ENCODE measurements around the gene SCN2A. TPM values are rescaled to one million over a fixed set of nuclear protein-coding genes. Genes with fewer than 3 reads are reported as not detected.

SCN2A gene
- total RNA-seq, 1 experiment from 2014 or later = 0.24 TPM

DNA sequence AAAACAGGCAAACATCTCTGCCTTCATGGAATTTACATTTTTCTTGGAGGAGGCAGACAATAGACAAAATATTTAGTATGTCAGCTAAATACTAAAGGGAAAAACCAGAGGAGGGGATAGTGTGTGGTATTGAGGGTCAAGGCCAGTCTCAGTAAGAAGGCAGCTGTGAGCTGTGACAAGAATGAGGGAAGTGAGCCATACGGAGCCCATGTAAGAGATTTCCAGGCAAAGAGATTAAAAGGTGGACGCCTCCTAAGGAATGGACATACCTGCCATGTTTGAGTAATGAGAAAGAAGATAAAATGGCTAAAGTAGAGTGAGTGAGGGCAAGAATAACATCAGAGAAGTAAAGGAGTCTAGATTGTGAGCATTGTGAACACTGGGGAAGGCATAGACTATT lies 2.2 kb upstream of the SCN2A start:
- TF ChIP-seq, protein P1, sequence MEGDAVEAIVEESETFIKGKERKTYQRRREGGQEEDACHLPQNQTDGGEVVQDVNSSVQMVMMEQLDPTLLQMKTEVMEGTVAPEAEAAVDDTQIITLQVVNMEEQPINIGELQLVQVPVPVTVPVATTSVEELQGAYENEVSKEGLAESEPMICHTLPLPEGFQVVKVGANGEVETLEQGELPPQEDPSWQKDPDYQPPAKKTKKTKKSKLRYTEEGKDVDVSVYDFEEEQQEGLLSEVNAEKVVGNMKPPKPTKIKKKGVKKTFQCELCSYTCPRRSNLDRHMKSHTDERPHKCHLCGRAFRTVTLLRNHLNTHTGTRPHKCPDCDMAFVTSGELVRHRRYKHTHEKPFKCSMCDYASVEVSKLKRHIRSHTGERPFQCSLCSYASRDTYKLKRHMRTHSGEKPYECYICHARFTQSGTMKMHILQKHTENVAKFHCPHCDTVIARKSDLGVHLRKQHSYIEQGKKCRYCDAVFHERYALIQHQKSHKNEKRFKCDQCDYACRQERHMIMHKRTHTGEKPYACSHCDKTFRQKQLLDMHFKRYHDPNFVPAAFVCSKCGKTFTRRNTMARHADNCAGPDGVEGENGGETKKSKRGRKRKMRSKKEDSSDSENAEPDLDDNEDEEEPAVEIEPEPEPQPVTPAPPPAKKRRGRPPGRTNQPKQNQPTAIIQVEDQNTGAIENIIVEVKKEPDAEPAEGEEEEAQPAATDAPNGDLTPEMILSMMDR (conservative IDR thresholded peaks at IDR 0.05) = no peak
- no peak overlapping the region for H3K27ac ChIP-seq (ENCODE audit: insufficient read length, low read depth, low read length)
- no peak overlapping the region for H2BK5ac ChIP-seq (ENCODE audit: insufficient read length, low read length)
- no peak overlapping the region for H2BK20ac ChIP-seq (ENCODE audit: low read depth, low read length, poor library complexity, severe bottlenecking)
- no peak overlapping the region for H2BK120ac ChIP-seq (ENCODE audit: low read depth, low read length, poor library complexity, severe bottlenecking)
- no peak overlapping the region for H3K4me2 ChIP-seq (ENCODE audit: insufficient read depth, insufficient read length, low read length)
- no peak overlapping the region for H4K8ac ChIP-seq (replicated peaks; ENCODE audit: insufficient read length, low read depth, low read length)
- no peak overlapping the region for H3K14ac ChIP-seq (ENCODE audit: insufficient read depth, low read length)
- no peak overlapping the region for H3K56ac ChIP-seq (ENCODE audit: insufficient read length, low read depth, low read length)
- no peak overlapping the region for H3T11ph ChIP-seq (ENCODE audit: low read length)
- Mint-ChIP-seq H3K27ac (no peak overlapping the region), H3K27me3 (ENCODE audit: low read depth) (no peaks in the 10 kb centered on the region), H3K9me3 (no peaks in the 10 kb centered on the region), H3K4me1 (no peaks in the 10 kb centered on the region), H3K4me3 (no peak overlapping the region), H3K36me3 (ENCODE audit: insufficient read depth in 1 of 3, low read depth in 3 of 3) (no peaks in the 10 kb centered on the region)
- H3K18ac ChIP-seq (ENCODE audit: insufficient read length, low read depth, low read length) = no peak overlapping the region
- H3K79me1 ChIP-seq (ENCODE audit: insufficient read depth, low read depth, low read length, poor library complexity, severe bottlenecking) = no peaks in the 10 kb centered on the region
- H4K91ac ChIP-seq (ENCODE audit: insufficient read length, low read depth, low read length) = no peak overlapping the region
- H3K4ac ChIP-seq (ENCODE audit: low read depth, low read length) = no peak overlapping the region
- H3K27me3 ChIP-seq (ENCODE audit: insufficient read depth, low read length) = no peaks in the 10 kb centered on the region
- no peaks in the 10 kb centered on the region for H3K4me1 ChIP-seq (ENCODE audit: insufficient read depth, low read length)
- H3K23ac ChIP-seq (ENCODE audit: insufficient read length, low read depth, low read length) = no peak overlapping the region
- H3K23me2 ChIP-seq (ENCODE audit: insufficient read length, low read depth, low read length, poor library complexity, severe bottlenecking) = no peaks in the 10 kb centered on the region
- no peak overlapping the region for H4K5ac ChIP-seq (ENCODE audit: insufficient read length, low read depth, low read length)
- H4K20me1 ChIP-seq (ENCODE audit: control insufficient read depth, insufficient read depth, insufficient read length) = no peaks in the 10 kb centered on the region
- WGBS (ENCODE audit: extremely low coverage, insufficient read length, low lambda C conversion rate) = no CpG with 5 or more reads among the region's 2 CpGs
- DNase-seq = no peak
- H3K9ac ChIP-seq (ENCODE audit: extremely low read depth, insufficient read length, low read length) = no peak overlapping the region
- H2BK15ac ChIP-seq (ENCODE audit: low read depth, low read length) = no peak overlapping the region
- no peaks in the 10 kb centered on the region for H3K9me3 ChIP-seq (ENCODE audit: control insufficient read depth, low read depth, low read length)
- H2BK12ac ChIP-seq (ENCODE audit: insufficient read length, low read depth, low read length) = no peak overlapping the region
- H2AFZ ChIP-seq (ENCODE audit: low read length) = no peak overlapping the region
- no peaks in the 10 kb centered on the region for H3K79me2 ChIP-seq (ENCODE audit: insufficient read depth, low read length)
- no peak overlapping the region for H2AK5ac ChIP-seq (ENCODE audit: insufficient read length, low read length)

Data from H9 (cell line).